HL-60/S4 treated with phorbol 12-myristate 13-acetate at 8.2 ng/mL for 4 days and 3 days (cell line): Measurements from ENCODE around the gene TPT1.
"Not testable (repeated sequence)": the region's sequence is repeated elsewhere in the genome, so short reads cannot be mapped to it uniquely, and the experiment has no call there.

Experiments used
- in situ Hi-C: fragments of 300-500 bp; cut with MboI; formaldehyde crosslinking; loops from 2 replicates; pipeline ENCODE4 v1.15.0; 2022; ENCODE audit warnings: low sequenced_read_pairs

Gene TPT1

DNA sequence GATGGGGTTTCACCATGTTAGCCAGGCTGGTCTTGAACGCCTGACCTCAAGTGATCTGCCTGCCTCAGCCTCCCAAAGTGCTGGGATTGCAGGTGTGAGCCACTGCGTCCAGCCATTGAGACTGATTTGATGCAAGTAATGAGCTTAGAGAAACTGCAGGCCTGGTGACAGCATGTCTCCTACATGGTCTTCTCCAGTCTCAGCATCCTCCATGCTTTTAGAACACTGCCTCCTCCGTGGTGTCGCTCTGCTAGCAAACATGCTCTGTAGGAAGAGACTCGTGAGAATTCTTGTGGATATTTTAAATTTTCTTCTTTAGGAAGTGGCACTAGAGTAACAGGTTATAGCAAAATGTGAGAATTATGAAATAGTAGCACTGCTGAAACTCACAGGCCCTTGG, 37.1 kb downstream of the TPT1 start:
- in situ Hi-C loops: loop anchor here (10.0 kb wide), 1 partner anchor 259 kb away; no protein-coding TSS in a partner anchor

DNA sequence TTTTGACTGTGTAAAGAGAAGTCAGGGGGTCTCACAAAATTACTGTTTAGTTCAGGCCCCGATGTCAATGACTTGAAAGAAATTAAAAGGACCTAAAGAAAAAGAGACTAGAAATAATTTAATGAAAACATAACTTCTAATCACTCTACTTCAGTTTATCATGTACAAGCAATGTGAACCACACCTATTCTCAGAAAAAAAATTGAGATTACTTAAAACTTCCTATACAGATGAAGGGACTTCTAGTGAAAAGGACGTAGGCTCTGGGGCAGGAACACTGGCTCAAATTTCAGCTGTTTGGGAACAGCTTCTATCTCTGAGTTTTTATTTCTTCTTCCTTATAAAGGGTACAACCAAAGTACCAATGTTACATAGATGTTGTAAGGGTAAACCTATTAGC, 38.0 kb downstream of the TPT1 start:
- in situ Hi-C loops: loop anchor here (10.0 kb wide), 1 partner anchor 258 kb away; no protein-coding TSS in a partner anchor

DNA sequence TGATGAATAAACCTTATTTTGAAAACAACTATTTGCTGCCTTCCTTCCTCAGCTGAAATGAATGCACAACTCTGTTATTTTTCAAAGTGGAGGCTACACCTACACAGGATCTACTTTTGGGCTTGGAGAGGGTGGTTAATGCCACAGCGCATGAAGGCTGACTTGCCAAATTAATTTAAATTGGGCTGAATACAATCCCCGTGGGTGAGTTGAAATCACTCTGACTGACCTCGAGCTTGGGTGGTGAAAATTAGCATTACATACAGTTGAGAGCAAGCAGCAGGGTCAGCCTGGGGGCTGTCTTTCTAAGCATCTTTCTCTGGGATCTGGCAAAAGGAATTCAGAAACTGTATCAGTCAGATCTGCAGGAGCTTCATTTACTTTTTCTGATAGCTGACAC, 38.5 kb downstream of the TPT1 start:
- in situ Hi-C loops: loop anchor here (10.0 kb wide), 1 partner anchor 258 kb away; no protein-coding TSS in a partner anchor

DNA sequence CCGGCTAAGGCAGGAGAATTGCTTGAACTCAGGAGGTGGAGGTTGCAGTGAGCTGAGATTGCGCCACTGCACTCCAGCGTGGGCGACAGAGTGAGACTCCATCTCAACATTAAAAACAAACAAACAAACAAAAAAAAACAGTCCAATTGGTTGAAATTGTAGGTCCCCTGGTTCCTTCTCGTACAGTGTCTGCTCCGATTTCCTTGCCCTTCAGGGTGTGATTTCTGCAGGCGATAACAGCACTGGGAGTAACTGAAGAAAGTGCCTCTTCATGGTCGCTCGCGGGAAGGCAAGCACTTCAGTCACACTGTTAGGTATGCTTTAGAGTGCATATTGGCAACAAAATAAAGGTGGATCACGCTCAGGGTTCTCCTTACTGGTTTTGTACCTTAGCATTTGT, 39.7 kb downstream of the TPT1 start:
- in situ Hi-C loops: loop anchor here (10.0 kb wide), 1 partner anchor 256 kb away; no protein-coding TSS in a partner anchor

DNA sequence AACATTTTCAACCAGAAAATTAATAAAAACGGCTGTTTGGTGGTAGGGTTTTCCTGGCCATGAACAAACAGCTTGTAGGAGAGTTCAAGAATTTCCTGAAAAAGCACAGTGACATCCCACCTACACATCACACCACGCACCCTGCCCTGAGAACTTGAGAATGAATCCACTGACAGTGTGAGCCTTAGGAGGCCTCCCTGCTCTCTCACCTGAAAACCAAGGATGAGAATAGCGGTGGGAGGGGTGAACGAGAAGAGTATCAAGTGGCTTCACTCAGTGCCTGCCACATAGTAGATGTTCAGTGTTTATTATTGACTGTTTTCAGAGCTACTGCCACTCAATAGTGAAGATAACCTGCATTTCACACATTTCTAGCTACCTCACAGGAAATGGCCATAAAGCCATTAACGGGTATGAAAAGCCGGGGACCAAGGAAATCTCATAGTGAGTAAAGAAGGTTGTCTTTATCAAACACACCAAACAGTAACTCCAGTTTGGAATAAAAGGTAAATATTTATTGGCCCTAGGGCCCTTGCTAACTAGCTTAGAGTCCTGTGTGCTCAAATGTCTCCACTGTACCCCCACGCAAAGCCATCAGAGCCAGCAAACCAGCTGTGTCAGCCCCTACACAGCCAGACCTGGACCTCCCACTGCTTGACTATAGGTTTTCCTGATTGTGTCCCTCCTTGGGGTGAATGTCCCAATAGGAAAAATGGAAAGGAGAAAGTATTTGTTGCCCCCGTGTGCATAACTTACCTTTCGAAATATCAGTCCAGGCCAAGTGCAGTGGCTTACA, 40.6 kb downstream of the TPT1 start:
- in situ Hi-C loops: loop anchor here (10.0 kb wide), 1 partner anchor 256 kb away; no protein-coding TSS in a partner anchor

DNA sequence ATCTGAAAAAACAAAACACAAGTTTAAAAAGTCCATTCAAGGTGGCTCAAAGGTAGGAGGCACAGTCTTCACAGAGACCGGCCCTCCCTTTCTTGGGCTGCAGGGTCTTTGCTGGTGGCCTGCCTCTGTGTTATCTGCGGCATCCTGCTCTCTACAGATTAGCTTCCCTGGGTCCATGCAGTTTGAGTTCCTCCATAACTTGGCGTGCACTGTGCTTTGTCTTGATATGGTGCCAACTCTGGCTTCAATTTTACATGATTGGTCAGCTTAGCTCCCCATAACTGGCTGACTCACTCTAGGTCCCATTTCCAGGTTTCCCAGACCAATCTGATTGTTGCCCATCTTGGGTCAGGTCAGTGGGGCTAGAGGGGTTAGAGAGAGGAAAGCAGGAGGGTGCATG, 41.8 kb downstream of the TPT1 start:
- in situ Hi-C loops: no loop called here

DNA sequence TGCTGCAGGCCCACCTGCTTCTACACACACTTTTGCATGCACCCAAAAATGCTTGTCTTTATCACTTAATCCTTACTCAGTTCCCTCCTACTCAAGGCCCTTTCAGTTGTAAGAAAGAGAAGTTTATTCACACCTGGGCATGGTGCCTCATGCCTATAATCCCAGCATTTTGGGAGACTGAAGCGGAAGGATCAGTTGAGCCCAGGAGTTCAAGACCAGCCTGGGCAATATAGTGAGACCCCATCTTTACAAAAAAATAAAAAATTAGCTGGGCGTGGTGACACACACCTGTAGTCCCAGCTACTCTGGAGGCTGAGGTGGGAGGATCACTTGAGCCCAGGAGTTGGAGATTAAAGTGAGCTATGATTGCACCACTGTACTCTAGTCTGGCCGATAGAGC, 42.4 kb downstream of the TPT1 start:
- in situ Hi-C loops: not testable (repeated sequence)

DNA sequence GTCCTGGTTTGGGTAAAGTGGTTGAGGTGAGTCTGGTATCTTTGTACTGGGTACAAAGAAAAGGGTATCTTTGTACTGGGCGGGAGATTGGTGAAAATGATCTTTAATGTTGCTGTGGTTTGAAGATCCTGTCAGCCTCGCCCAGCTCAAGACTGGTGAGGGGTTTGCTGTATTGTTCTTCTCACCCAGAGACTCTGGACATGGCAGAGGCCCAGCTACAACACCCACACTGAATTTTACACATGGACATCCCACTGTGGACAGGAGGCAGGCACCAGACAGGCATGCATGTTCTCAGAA, 42.8 kb downstream of the TPT1 start:
- in situ Hi-C loops: no loop called here

DNA sequence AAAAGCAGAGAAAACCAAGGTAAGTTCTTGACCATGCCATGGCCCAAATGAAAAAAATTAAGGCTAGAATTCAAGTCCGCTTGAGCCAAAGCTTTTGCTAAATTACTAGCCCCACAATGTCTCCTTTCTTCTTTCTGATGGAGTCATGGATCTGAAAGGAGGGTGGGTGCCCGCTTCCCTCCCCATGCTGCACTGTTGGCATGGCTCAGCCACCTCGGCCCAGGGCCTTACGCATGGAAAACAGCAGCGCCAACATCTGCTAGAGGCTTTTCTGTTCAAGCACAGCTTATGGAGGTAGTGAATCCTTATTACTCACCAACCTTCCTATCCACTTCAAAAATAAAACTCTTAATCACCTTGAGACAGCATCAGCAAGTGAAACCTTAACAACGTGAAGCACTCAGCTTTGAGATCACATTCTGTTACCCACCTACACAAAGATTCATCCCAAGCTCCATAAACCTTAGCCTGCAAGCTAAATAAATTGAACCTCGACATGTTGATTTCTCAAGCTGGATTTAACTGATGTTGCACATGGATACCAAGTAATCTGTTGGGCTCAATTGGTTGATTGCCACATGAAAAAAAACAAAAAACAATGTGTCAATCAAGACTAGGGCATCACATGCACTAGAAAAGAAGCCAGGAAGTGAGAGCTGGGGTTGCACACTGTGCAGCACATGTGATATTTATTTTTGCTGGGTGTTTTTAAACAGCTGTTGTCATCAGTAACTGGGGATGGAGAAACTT, 43.4 kb downstream of the TPT1 start:
- in situ Hi-C loops: no loop called here

DNA sequence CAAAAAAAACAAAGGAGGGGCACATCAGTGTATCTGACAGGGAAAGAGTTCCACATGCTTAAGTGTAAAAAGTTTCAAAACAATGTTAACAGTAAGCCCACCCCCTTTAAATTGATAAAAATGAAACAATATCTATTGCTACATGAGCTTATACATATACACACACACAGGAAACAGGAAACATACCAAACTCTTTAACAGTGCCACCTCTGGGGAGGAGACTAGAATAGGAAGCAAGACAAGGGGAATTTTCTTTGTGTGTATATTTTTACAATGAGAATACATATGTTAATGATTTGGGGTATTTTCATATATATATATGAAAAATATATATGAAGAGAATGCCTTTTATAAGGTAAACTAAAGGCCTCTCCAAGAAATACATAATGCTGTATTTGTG, 44.7 kb downstream of the TPT1 start:
- in situ Hi-C loops: no loop called here

DNA sequence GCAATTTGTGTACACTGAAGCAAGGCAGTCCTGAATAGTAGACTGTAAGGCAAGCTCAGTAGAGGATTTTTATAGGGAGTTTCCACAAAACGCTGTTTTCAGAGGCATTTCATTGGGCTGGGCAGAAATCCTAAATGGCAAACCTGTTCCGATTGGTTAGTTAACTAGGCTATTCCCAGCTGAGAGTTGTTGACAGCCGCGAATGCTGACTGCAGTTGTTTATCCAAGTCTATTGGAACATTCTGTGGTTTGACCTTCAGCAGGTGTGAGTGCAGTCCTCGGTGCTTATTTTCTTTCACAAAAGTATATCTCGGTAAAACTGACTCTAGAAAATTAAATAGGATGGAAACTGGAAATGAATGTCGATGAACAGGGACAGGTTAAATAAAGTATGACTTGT, 45.4 kb downstream of the TPT1 start:
- in situ Hi-C loops: no loop called here

DNA sequence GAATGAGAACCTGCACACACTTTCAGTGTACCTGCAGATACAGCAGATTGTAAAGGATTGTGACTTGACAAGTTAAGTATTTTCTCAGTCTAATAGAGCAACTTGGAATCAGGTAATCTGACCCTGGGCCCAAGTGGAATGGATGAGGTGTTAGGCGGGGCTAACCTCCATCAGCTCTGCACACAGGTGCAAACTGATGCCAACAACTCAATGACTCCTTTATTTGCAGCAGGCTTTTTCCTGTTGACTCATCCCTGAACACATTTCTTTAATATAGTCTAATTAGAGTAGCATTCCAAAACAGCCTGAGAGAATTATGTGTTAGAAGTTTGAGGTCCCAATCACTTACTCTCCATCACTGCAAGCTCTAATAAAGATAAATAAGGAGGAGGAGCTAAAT, 48.8 kb downstream of the TPT1 start:
- in situ Hi-C loops: no loop called here

DNA sequence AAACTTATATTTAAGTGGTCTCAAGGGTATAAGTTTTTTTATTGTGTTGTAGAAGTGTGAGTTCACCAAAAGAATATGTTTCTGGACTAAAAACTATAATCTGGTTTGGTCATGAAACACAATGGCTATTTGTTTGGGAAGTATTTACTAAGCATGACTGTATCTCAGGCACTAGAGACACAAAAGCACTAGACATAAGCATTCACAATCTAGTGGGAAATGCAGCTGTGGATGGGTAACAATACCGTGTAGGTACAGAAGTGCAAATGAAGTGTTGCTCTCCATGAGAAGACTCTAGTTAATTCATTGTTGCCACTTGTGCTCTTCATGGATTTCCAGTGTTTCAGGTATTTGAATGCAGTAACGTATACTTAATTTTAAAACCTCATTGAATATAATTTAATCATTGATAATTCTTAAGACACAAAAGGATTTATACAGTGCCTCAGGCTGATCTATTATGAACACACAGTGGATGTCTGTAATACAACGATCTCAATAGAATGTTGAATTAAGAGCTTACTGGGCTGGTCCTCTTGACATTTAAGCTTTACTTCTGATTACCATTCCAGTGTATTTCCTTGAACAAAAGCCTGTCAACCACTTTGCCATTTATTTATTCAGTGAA, 50.9 kb downstream of the TPT1 start:
- in situ Hi-C loops: no loop called here
